H1 (cell line): Measurements from ENCODE around the gene AAGAB. TPM values are rescaled to one million over a fixed set of nuclear protein-coding genes. Genes with fewer than 3 reads are reported as not detected.
"Not testable (repeated sequence)": the region's sequence is repeated elsewhere in the genome, so short reads cannot be mapped to it uniquely, and the experiment has no call there.

Source experiments
- CTCF ChIA-PET: fragments of 300-600 bp; sonication (Branson Sonifier 250); formaldehyde crosslinking; loops from one replicate; lab custom pipeline; 2021; ENCODE audit not compliant: partially characterized antibody; lab: Charles Lee
- POLR2A ChIA-PET: fragments of 300-600 bp; sonication (Branson Sonifier 250); formaldehyde crosslinking; loops from one replicate; lab custom pipeline; 2021; ENCODE audit warnings: inconsistent platforms; ENCODE audit not compliant: partially characterized antibody; lab: Charles Lee
- DNase-seq, 2 experiments: peaks; one replicate each; pipeline versions ENCODE4 v3.0.0 to v3.0.0-alpha.2; 2010 to 2022; ENCODE audit warnings: low spot score in 2 of 2, low read depth in 1 of 2, mixed read lengths in 1 of 2
- FAIRE-seq: peaks from 2 replicates; lab custom pipeline; 2011; peaks lifted over from hg19 to GRCh38; lab: Jason Lieb, UNC
- H2AFZ ChIP-seq: 2 replicates; pipeline ENCODE4 v1.8.1; 2012; ENCODE audit warnings: low read length, inconsistent platforms
- H2AK5ac ChIP-seq: 2 replicates; pipeline ENCODE4 v1.6.1; 2013; ENCODE audit warnings: low read depth, low read length
- H2BK120ac ChIP-seq: replicated peaks from 2 replicates; pipeline ENCODE3; 2013; ENCODE audit warnings: low read depth, low read length, inconsistent platforms
- H2BK12ac ChIP-seq: 2 replicates; pipeline ENCODE4 v1.6.1; 2013; ENCODE audit warnings: low read depth, low read length
- H2BK15ac ChIP-seq: 2 replicates; pipeline ENCODE4 v1.6.1; 2013; ENCODE audit warnings: low read length
- H2BK20ac ChIP-seq: 2 replicates; pipeline ENCODE4 v1.6.1; 2013; ENCODE audit warnings: low read length
- H2BK5ac ChIP-seq: 2 replicates; pipeline ENCODE4 v1.6.1; 2013; ENCODE audit warnings: low read depth, low read length
- H3K14ac ChIP-seq: 2 replicates; pipeline ENCODE4 v1.6.1; 2013; ENCODE audit warnings: inconsistent platforms; ENCODE audit not compliant: insufficient read length
- H3K18ac ChIP-seq: 2 replicates; pipeline ENCODE4 v1.6.1; 2013; ENCODE audit warnings: low read length; ENCODE audit errors: extremely low read depth
- H3K23ac ChIP-seq: 2 replicates; pipeline ENCODE4 v1.6.1; 2013; ENCODE audit warnings: inconsistent platforms; ENCODE audit not compliant: insufficient read length
- H3K23me2 ChIP-seq: 2 replicates; pipeline ENCODE4 v1.6.1; 2013; ENCODE audit warnings: low read depth, low read length
- H3K27ac ChIP-seq: 2 replicates; pipeline ENCODE4 v1.6.1; 2011; ENCODE audit warnings: low read depth, low read length, inconsistent platforms
- H3K27me3 ChIP-seq, 4 experiments: replicated peaks in 1 of 4; 1 replicate in 1 of 4; 2 replicates in 3 of 4; pipeline versions ENCODE4 v1.6.1 to v1.8.1; 2011 to 2013; ENCODE audit warnings: low read length in 3 of 4, mild to moderate bottlenecking in 3 of 4, inconsistent platforms in 2 of 4, mixed read lengths in 2 of 4, moderate library complexity in 1 of 4; ENCODE audit not compliant: control insufficient read depth in 3 of 4, insufficient read depth in 3 of 4; ENCODE audit errors: extremely low read depth in 1 of 4
- H3K36me3 ChIP-seq, 4 experiments: 2 replicates each; pipeline versions ENCODE4 v1.6.1 to v1.8.1; 2011 to 2013; ENCODE audit warnings: mild to moderate bottlenecking in 4 of 4, low read length in 3 of 4, moderate library complexity in 2 of 4, control low read depth in 1 of 4, inconsistent platforms in 1 of 4; ENCODE audit not compliant: insufficient read depth in 4 of 4, control insufficient read depth in 2 of 4
- H3K4ac ChIP-seq: replicated peaks from 2 replicates; pipeline ENCODE3; 2013; ENCODE audit warnings: low read length, low read depth, mixed read lengths, inconsistent platforms; ENCODE audit not compliant: insufficient read length
- H3K4me1 ChIP-seq, 4 experiments: replicated peaks in 1 of 4; 1 replicate in 1 of 4; 2 replicates in 3 of 4; pipeline versions ENCODE4 v1.6.1 to v1.8.1; 2011 to 2013; ENCODE audit warnings: low read length in 3 of 4, inconsistent platforms in 2 of 4, mixed read lengths in 1 of 4; ENCODE audit not compliant: insufficient read depth in 4 of 4, control insufficient read depth in 3 of 4
- H3K4me2 ChIP-seq, 2 experiments: 2 replicates each; pipeline versions ENCODE4 v1.6.1 to v1.8.1; 2011 to 2013; ENCODE audit warnings: low read depth in 2 of 2, low read length in 2 of 2, control low read depth in 1 of 2, inconsistent platforms in 1 of 2, mild to moderate bottlenecking in 1 of 2; ENCODE audit not compliant: insufficient read depth in 1 of 2
- H3K4me3 ChIP-seq, 4 experiments: fragments of 200-600, 300-600 bp in 1 of 4; sonication (generic), shearing (Covaris generic), sonication (Bioruptor Twin) in 1 of 4; 2 replicates each; pipeline versions ENCODE4 v1.5.1 to v1.8.1; 2011 to 2016; ENCODE audit warnings: low read length in 4 of 4, low read depth in 3 of 4, control low read depth in 2 of 4, inconsistent platforms in 2 of 4, mild to moderate bottlenecking in 2 of 4, mixed read lengths in 1 of 4, moderate library complexity in 1 of 4; ENCODE audit not compliant: insufficient read depth in 2 of 4; ENCODE audit errors: extremely low read depth in 1 of 4
- H3K56ac ChIP-seq: replicated peaks from 2 replicates; pipeline ENCODE3; 2013; ENCODE audit warnings: low read depth, mild to moderate bottlenecking, mixed read lengths, low read length, inconsistent platforms; ENCODE audit not compliant: insufficient read length
- H3K79me1 ChIP-seq: 2 replicates; pipeline ENCODE4 v1.6.1; 2013; ENCODE audit warnings: low read depth, low read length, control low read depth
- H3K79me2 ChIP-seq, 2 experiments: 2 replicates each; pipeline versions ENCODE4 v1.6.1 to v1.8.1; 2012 to 2013; ENCODE audit warnings: low read length in 2 of 2, mild to moderate bottlenecking in 2 of 2, inconsistent platforms in 1 of 2; ENCODE audit not compliant: insufficient read depth in 2 of 2, control insufficient read depth in 1 of 2
- H3K9ac ChIP-seq, 4 experiments: replicated peaks in 1 of 4; 1 replicate in 1 of 4; 2 replicates in 3 of 4; pipeline versions ENCODE4 v1.6.1 to v1.8.1; 2011 to 2013; ENCODE audit warnings: low read depth in 3 of 4, low read length in 3 of 4, control low read depth in 2 of 4, mild to moderate bottlenecking in 2 of 4, moderate library complexity in 2 of 4, inconsistent platforms in 1 of 4; ENCODE audit errors: extremely low read depth in 1 of 4
- H3K9me3 ChIP-seq, 2 experiments: 2 replicates each; pipeline versions ENCODE4 v1.6.1 to v1.8.1; 2012 to 2013; ENCODE audit warnings: mild to moderate bottlenecking in 2 of 2, moderate library complexity in 2 of 2, control low read depth in 1 of 2, inconsistent platforms in 1 of 2, low read depth in 1 of 2, low read length in 1 of 2, mixed read lengths in 1 of 2; ENCODE audit not compliant: insufficient read depth in 2 of 2
- H4K20me1 ChIP-seq, 2 experiments: replicated peaks in 1 of 2; 2 replicates each; pipeline versions ENCODE3 to v1.8.1; 2011 to 2013; ENCODE audit warnings: inconsistent platforms in 2 of 2, low read length in 2 of 2, mild to moderate bottlenecking in 1 of 2; ENCODE audit not compliant: insufficient read depth in 2 of 2, control insufficient read depth in 1 of 2
- H4K5ac ChIP-seq: 2 replicates; pipeline ENCODE4 v1.6.1; 2013; ENCODE audit warnings: low read length, low read depth, mixed read lengths, inconsistent platforms; ENCODE audit not compliant: insufficient read length
- H4K8ac ChIP-seq: 2 replicates; pipeline ENCODE4 v1.8.0; 2013; ENCODE audit warnings: mild to moderate bottlenecking, moderate library complexity, low read length, inconsistent platforms; ENCODE audit not compliant: insufficient read depth; ENCODE audit errors: extremely low read depth
- H4K91ac ChIP-seq: replicated peaks from 2 replicates; pipeline ENCODE3; 2013; ENCODE audit warnings: low read length, mixed read lengths, inconsistent platforms; ENCODE audit not compliant: insufficient read length
- SP1 ChIP-seq: IDR thresholded peaks from 2 replicates; pipeline ENCODE4 v1.6.1; 2011; ENCODE audit warnings: low read depth, low read length
- WGBS, 2 experiments: shearing (Covaris generic) in 1 of 2; methylation state at CpG; one replicate each; pipeline versions ENCODE4 v1.1.6 to v1.1.7; 2013 to 2015; ENCODE audit warnings: low lambda C conversion rate in 2 of 2, mixed read lengths in 2 of 2, inconsistent platforms in 1 of 2, low coverage in 1 of 2, missing lambda C conversion rate in 1 of 2; ENCODE audit not compliant: insufficient replicate concordance in 2 of 2, insufficient coverage in 1 of 2, insufficient read length in 1 of 2; ENCODE audit errors: extremely low coverage in 1 of 2, missing lambda C conversion rate in 1 of 2; 5-methylcytosine and 5-hydroxymethylcytosine counted together
- polyA plus RNA-seq, 7 experiments: library from polyadenylated mRNA; depleted of rRNA in 3 of 7; stranded (reverse) in 5 of 7; unstranded in 2 of 7; fragments of >200 nt in 5 of 7; fragments of 200-250 nt in 2 of 7; gene quantifications; 1 replicate in 5 of 7; 2 replicates in 1 of 7; 4 replicates in 1 of 7; pipeline versions ENCODE4 v1.2.1 to v1.2.3, GENCODE V29; 2011 to 2013; ENCODE audit warnings: missing spikeins in 2 of 7, mixed read lengths in 2 of 7
- total RNA-seq: library from RNA; stranded (reverse); fragmentation: NEBNext Ultra II Directional; extraction: Animal tissue kit (Norgen Biotek cat#: 25700); gene quantifications from 2 replicates; pipeline ENCODE4 v1.2.1, GENCODE V29; 2021

The AAGAB gene
- total and polyA plus RNA-seq, 2 of the 8 experiments (the other 6 are each of a cell fraction or from before 2014, with no cell fraction given): 20.1 to 45.9 TPM

GRCh38 chr15:67246606-67247005, 7.9 kb downstream of the AAGAB start:
- H3K27ac ChIP-seq, H2BK5ac ChIP-seq, H4K20me1 ChIP-seq, H3K9me3 ChIP-seq, DNase-seq, H3K27me3 ChIP-seq, H3K4ac ChIP-seq, H3K9ac ChIP-seq, H4K91ac ChIP-seq, H3K14ac ChIP-seq, H3K4me3 ChIP-seq, H3K79me1 ChIP-seq, H2AK5ac ChIP-seq, H3K23me2 ChIP-seq, H2BK20ac ChIP-seq, H4K5ac ChIP-seq, H3K4me1 ChIP-seq, H3K23ac ChIP-seq, H2BK12ac ChIP-seq, H2BK120ac ChIP-seq, H2AFZ ChIP-seq, H4K8ac ChIP-seq, H2BK15ac ChIP-seq, H3K18ac ChIP-seq, POLR2A ChIA-PET, H3K56ac ChIP-seq, H3K36me3 ChIP-seq, FAIRE-seq, H3K4me2 ChIP-seq: not testable (repeated sequence)
- H3K79me2 ChIP-seq: peaks cover 2 to 78% of the 10 kb centered on the region in 2 experiments; a peak in 3 of 4 replicates
- 97% methylated on average over 5 of the region's 5 CpGs; no CpG with 5 or more reads in 1 of the 2 experiments for WGBS, 2 experiments
- 0 out of 2 replicates have a peak, but pooled peaks have one; percentile 28 for TF ChIP-seq SP1
- CTCF ChIA-PET: interaction anchor here (0.7 to 0.8 kb wide), 2 partner anchors 192 to 342 kb away, joined by 3 to 5 read pairs; no protein-coding TSS in a partner anchor
